NCI-H526 (cell line): ENCODE data around the gene MCM7.

Experiments used
- DNase-seq, 2 experiments: peaks; one replicate each; lab custom pipeline; 2025; lab: John Stamatoyannopoulos, UW

MCM7 gene

GRCh38 chr7:100071018-100071723 lies 30.0 kb downstream of the MCM7 start:
- DNase-seq: no peak

GRCh38 chr7:100069991-100070390 lies 31.2 kb downstream of the MCM7 start:
- DNase-seq: no peak

GRCh38 chr7:100066953-100067352 lies 34.2 kb downstream of the MCM7 start:
- no peak for DNase-seq

- DNase-seq: no peak
These were observed 35.6 kb downstream of the MCM7 start for GRCh38 chr7:100065452-100066186.

GRCh38 chr7:100064162-100064561 lies 37.0 kb downstream of the MCM7 start:
- DNase-seq: no peak

- DNase-seq: no peak
These were observed 37.8 kb downstream of the MCM7 start for GRCh38 chr7:100063376-100063775.

GRCh38 chr7:100061518-100062193 lies 39.5 kb downstream of the MCM7 start:
- DNase-seq: no peak

GRCh38 chr7:100059251-100059739 lies 41.9 kb downstream of the MCM7 start:
- no peak for DNase-seq

- no peak for DNase-seq
These were observed 44.2 kb downstream of the MCM7 start for GRCh38 chr7:100057006-100057405.

GRCh38 chr7:100053215-100053614 lies 48.0 kb downstream of the MCM7 start:
- DNase-seq: peak; percentile 83 to 94

- no peak for DNase-seq
These were observed 49.6 kb downstream of the MCM7 start for GRCh38 chr7:100051611-100052010.

GRCh38 chr7:100049441-100050291 lies 51.5 kb downstream of the MCM7 start, which contains the start of gene ZSCAN21:
ZSCAN21 (plus strand) TSS chr7:100049774; CDS start chr7:100057007, 7,233 bp downstream.
- DNase-seq: peak; percentile 74 to 93

GRCh38 chr7:100048680-100049079 lies 52.5 kb downstream of the MCM7 start:
- DNase-seq: peak in 1 of 2 experiments; percentile 9

- DNase-seq: peak; percentile 19 to 65
These were observed 56.5 kb downstream of the MCM7 start for GRCh38 chr7:100044718-100045117.
